HepG2 (cell line): ENCODE measurements around the gene NIPAL1. TPM values are rescaled to one million over a fixed set of nuclear protein-coding genes. Genes with fewer than 3 reads are reported as not detected.

Experiments used
- BRCA1 ChIP-seq: sonication (generic); formaldehyde crosslinking; IDR thresholded peaks from 2 replicates; pipeline ENCODE4 v1.4.0; 2020; ENCODE audit warnings: missing genetic modification reagents
- CCDC6 ChIP-seq: sonication (generic); formaldehyde crosslinking; IDR thresholded peaks from 2 replicates; pipeline ENCODE4 v1.8.1; 2022; ENCODE audit warnings: mild to moderate bottlenecking, missing genetic modification reagents, moderate library complexity
- ESRRA ChIP-seq: sonication (generic); formaldehyde crosslinking; IDR thresholded peaks from 2 replicates; pipeline ENCODE4 v1.5.1; 2020; ENCODE audit warnings: mild to moderate bottlenecking, low read depth, missing genetic modification reagents
- EZH2 ChIP-seq: conservative IDR thresholded peaks from 2 replicates; pipeline ENCODE4 v1.6.1; 2012; ENCODE audit warnings: mild to moderate bottlenecking, low read depth, low read length, moderate library complexity
- FOXA3 ChIP-seq: IDR thresholded peaks from 2 replicates; pipeline ENCODE4 v1.6.1; 2016; ENCODE audit warnings: missing genetic modification reagents, missing compliant biosample characterization
- HMG20A ChIP-seq: IDR thresholded peaks from 2 replicates; pipeline ENCODE4 v1.6.1; 2016; ENCODE audit warnings: borderline replicate concordance
- MTF2 ChIP-seq: sonication (generic); formaldehyde crosslinking; IDR thresholded peaks from 2 replicates; pipeline ENCODE4 v1.5.0; 2020; ENCODE audit warnings: missing genetic modification reagents, borderline replicate concordance
- NCOR1 ChIP-seq: fragments of 200-600 bp; sonication (generic); IDR thresholded peaks from 2 replicates; pipeline ENCODE4 v1.7.0; 2017; ENCODE audit warnings: antibody characterized with exemption, low read length, borderline replicate concordance
- NFKBIZ ChIP-seq: IDR thresholded peaks from 2 replicates; pipeline ENCODE4 v1.6.1; 2018; ENCODE audit warnings: missing genetic modification reagents, missing compliant biosample characterization
- PPARG ChIP-seq: conservative IDR thresholded peaks from 2 replicates; pipeline ENCODE4 v1.6.1; 2016; ENCODE audit warnings: missing biosample characterization, missing genetic modification reagents
- SOX5 ChIP-seq: IDR thresholded peaks from 2 replicates; pipeline ENCODE4 v1.6.1; 2016; ENCODE audit warnings: borderline replicate concordance
- U2AF1 ChIP-seq: fragments of 200-400 bp; formaldehyde crosslinking; optimal IDR thresholded peaks from 2 replicates; pipeline ENCODE3; 2017; ENCODE audit warnings: mild to moderate bottlenecking, low read depth, low read length
- ZFP90 ChIP-seq: sonication (generic); formaldehyde crosslinking; IDR thresholded peaks from 2 replicates; pipeline ENCODE4 v1.8.0; 2022; ENCODE audit warnings: missing genetic modification reagents, mild to moderate bottlenecking, inconsistent platforms, borderline replicate concordance
- ZKSCAN1 ChIP-seq: fragments of 150-350 bp; IDR thresholded peaks from 2 replicates; pipeline ENCODE4 v1.6.1; 2014; ENCODE audit warnings: low read length
- ZNF143 ChIP-seq: sonication (generic); formaldehyde crosslinking; IDR thresholded peaks from 2 replicates; pipeline ENCODE4 v1.4.0; 2020; ENCODE audit warnings: missing genetic modification reagents
- ZNF451 ChIP-seq: sonication (generic); formaldehyde crosslinking; IDR thresholded peaks from 2 replicates; pipeline ENCODE4 v1.5.0; 2020; ENCODE audit warnings: mild to moderate bottlenecking, missing genetic modification reagents
- polyA plus RNA-seq, 8 experiments: library from polyadenylated mRNA; depleted of rRNA in 3 of 8; stranded (reverse) in 7 of 8; unstranded in 1 of 8; fragments of >200 nt; fragmentation: Illumina TruSeq in 4 of 8; extraction: Trizol in 4 of 8; gene quantifications; 2 replicates each; pipeline versions ENCODE4 v1.2.1 to v1.2.3, GENCODE V29; 2011 to 2016; ENCODE audit warnings: low read depth in 4 of 8, missing spikeins in 1 of 8, mixed read lengths in 1 of 8; ENCODE audit not compliant: insufficient read depth in 1 of 8
- total RNA-seq, 5 experiments: library from RNA; depleted of rRNA; stranded (reverse); fragments of >200 nt; fragmentation: Illumina TruSeq; extraction: Trizol; gene quantifications; 2 replicates each; pipeline ENCODE4 v1.2.3, GENCODE V29; 2016; ENCODE audit warnings: low read depth in 1 of 5
- TF ChIP-seq, protein P1 (sequence below): sonication (generic); formaldehyde crosslinking; IDR thresholded peaks from 2 replicates; pipeline ENCODE4 v1.8.1; 2023; ENCODE audit warnings: missing genetic modification reagents, mild to moderate bottlenecking, borderline replicate concordance
- TF ChIP-seq, protein P2 (sequence below): IDR thresholded peaks from 2 replicates; pipeline ENCODE4 v1.6.1; 2016; ENCODE audit warnings: mild to moderate bottlenecking
- TF ChIP-seq, protein P3 (sequence below): sonication (generic); formaldehyde crosslinking; IDR thresholded peaks from 2 replicates; pipeline ENCODE4 v1.4.0; 2020; ENCODE audit warnings: low read depth, mild to moderate bottlenecking, missing genetic modification reagents
- TF ChIP-seq, protein P4 (sequence below): sonication (generic); IDR thresholded peaks from 2 replicates; pipeline ENCODE4 v1.6.1; 2016; ENCODE audit warnings: low read depth, borderline replicate concordance
- TF ChIP-seq, protein P5 (sequence below): sonication (generic); formaldehyde crosslinking; IDR thresholded peaks from 2 replicates; pipeline ENCODE4 v1.4.0; 2020; ENCODE audit warnings: low read depth, missing genetic modification reagents
- TF ChIP-seq, protein P6 (sequence below): IDR thresholded peaks from 2 replicates; pipeline ENCODE4 v1.6.1; 2016; ENCODE audit warnings: low read depth

The NIPAL1 gene
- total and polyA plus RNA-seq, 2 of the 13 experiments (the other 11 are each of a cell fraction or from before 2014, with no cell fraction given) = 1.4 to 3.4 TPM

DNA sequence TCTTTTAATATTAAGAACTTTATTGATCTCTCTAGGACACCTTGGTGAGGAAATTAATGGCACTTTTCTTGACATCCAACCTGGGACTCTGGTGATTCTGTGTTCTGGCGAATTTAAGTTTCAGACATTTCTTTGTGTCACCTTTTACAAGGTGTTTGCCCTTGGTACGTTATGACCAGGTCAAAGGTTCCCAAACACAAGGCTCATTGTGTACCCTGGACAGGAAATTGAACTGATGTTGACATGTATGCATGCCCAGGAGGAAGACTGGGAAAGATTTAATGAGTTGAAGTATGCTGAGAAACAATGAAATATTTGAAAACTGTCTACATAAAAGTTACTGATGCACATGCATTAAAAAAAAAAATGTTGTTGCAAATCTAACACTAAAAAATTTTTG, 22.1 kb downstream of the NIPAL1 start (continued):
- no peak for TF ChIP-seq ZNF143
- TF ChIP-seq, protein P1, sequence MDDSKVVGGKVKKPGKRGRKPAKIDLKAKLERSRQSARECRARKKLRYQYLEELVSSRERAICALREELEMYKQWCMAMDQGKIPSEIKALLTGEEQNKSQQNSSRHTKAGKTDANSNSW (CRISPR knock-in tag) = no peak
- TF ChIP-seq, protein P2, sequence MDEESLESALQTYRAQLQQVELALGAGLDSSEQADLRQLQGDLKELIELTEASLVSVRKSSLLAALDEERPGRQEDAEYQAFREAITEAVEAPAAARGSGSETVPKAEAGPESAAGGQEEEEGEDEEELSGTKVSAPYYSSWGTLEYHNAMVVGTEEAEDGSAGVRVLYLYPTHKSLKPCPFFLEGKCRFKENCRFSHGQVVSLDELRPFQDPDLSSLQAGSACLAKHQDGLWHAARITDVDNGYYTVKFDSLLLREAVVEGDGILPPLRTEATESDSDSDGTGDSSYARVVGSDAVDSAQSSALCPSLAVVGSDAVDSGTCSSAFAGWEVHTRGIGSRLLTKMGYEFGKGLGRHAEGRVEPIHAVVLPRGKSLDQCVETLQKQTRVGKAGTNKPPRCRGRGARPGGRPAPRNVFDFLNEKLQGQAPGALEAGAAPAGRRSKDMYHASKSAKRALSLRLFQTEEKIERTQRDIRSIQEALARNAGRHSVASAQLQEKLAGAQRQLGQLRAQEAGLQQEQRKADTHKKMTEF (CRISPR knock-in tag) = no peak
- TF ChIP-seq, protein P3, sequence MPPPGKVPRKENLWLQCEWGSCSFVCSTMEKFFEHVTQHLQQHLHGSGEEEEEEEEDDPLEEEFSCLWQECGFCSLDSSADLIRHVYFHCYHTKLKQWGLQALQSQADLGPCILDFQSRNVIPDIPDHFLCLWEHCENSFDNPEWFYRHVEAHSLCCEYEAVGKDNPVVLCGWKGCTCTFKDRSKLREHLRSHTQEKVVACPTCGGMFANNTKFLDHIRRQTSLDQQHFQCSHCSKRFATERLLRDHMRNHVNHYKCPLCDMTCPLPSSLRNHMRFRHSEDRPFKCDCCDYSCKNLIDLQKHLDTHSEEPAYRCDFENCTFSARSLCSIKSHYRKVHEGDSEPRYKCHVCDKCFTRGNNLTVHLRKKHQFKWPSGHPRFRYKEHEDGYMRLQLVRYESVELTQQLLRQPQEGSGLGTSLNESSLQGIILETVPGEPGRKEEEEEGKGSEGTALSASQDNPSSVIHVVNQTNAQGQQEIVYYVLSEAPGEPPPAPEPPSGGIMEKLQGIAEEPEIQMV (CRISPR knock-in tag) = no peak
- TF ChIP-seq BRCA1 (CRISPR knock-in tag) = no peak
- TF ChIP-seq, protein P4, sequence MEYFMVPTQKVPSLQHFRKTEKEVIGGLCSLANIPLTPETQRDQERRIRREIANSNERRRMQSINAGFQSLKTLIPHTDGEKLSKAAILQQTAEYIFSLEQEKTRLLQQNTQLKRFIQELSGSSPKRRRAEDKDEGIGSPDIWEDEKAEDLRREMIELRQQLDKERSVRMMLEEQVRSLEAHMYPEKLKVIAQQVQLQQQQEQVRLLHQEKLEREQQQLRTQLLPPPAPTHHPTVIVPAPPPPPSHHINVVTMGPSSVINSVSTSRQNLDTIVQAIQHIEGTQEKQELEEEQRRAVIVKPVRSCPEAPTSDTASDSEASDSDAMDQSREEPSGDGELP = no peak
- peak; percentile 56; the same call in 1 of the 2 replicates for TF ChIP-seq NCOR1
- no peak for TF ChIP-seq U2AF1
- TF ChIP-seq, protein P5, sequence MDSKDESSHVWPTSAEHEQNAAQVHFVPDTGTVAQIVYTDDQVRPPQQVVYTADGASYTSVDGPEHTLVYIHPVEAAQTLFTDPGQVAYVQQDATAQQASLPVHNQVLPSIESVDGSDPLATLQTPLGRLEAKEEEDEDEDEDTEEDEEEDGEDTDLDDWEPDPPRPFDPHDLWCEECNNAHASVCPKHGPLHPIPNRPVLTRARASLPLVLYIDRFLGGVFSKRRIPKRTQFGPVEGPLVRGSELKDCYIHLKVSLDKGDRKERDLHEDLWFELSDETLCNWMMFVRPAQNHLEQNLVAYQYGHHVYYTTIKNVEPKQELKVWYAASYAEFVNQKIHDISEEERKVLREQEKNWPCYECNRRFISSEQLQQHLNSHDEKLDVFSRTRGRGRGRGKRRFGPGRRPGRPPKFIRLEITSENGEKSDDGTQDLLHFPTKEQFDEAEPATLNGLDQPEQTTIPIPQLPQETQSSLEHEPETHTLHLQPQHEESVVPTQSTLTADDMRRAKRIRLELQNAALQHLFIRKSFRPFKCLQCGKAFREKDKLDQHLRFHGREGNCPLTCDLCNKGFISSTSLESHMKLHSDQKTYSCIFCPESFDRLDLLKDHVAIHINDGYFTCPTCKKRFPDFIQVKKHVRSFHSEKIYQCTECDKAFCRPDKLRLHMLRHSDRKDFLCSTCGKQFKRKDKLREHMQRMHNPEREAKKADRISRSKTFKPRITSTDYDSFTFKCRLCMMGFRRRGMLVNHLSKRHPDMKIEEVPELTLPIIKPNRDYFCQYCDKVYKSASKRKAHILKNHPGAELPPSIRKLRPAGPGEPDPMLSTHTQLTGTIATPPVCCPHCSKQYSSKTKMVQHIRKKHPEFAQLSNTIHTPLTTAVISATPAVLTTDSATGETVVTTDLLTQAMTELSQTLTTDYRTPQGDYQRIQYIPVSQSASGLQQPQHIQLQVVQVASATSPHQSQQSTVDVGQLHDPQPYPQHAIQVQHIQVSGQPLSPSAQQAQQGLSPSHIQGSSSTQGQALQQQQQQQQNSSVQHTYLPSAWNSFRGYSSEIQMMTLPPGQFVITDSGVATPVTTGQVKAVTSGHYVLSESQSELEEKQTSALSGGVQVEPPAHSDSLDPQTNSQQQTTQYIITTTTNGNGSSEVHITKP (CRISPR knock-in tag) = no peak
- peak; percentile 95 for TF ChIP-seq ESRRA (CRISPR knock-in tag)
- no peak for TF ChIP-seq EZH2
- TF ChIP-seq CCDC6 (CRISPR knock-in tag) = no peak
- TF ChIP-seq ZNF451 (CRISPR knock-in tag) = no peak
- no peak for TF ChIP-seq ZFP90 (CRISPR knock-in tag)
- peak; percentile 67; the same call in 1 of the 2 replicates for TF ChIP-seq SOX5 (CRISPR knock-in tag)
- peak; percentile 62; the same call in 1 of the 2 replicates for TF ChIP-seq HMG20A (CRISPR knock-in tag)
- TF ChIP-seq, protein P6, sequence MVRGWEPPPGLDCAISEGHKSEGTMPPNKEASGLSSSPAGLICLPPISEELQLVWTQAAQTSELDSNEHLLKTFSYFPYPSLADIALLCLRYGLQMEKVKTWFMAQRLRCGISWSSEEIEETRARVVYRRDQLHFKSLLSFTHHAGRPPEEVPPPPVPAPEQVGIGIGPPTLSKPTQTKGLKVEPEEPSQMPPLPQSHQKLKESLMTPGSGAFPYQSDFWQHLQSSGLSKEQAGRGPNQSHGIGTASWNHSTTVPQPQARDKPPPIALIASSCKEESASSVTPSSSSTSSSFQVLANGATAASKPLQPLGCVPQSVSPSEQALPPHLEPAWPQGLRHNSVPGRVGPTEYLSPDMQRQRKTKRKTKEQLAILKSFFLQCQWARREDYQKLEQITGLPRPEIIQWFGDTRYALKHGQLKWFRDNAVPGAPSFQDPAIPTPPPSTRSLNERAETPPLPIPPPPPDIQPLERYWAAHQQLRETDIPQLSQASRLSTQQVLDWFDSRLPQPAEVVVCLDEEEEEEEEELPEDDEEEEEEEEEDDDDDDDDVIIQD (CRISPR knock-in tag) = peak; percentile 85; the same call in 1 of the 2 replicates
- TF ChIP-seq FOXA3 = peak; percentile 77
- TF ChIP-seq NFKBIZ (CRISPR knock-in tag) = no peak
- peak; percentile 96 for TF ChIP-seq PPARG
- TF ChIP-seq ZKSCAN1 = no peak
- no peak for TF ChIP-seq MTF2
